Activated CD4-positive, alpha-beta T cell treated with anti-CD3 and anti-CD28 coated beads, Interleukin-2, amount 50 U/mL, for 24 hours (primary cell): ENCODE data around the gene SIRT3.

Source experiments
- DNase-seq, 2 donors: peaks; one replicate each; pipeline ENCODE4 v3.0.0-alpha.2; 2020; ENCODE audit warnings: low read depth in 1 of 2, low spot score in 1 of 2

The SIRT3 gene

GRCh38 chr11:217704-218103, 18.4 kb downstream of the SIRT3 start:
- DNase-seq, result no peak

- no peak for DNase-seq
Observed at GRCh38 chr11:216081-216974, 19.8 kb downstream of the SIRT3 start.

GRCh38 chr11:215581-216037, 20.5 kb downstream of the SIRT3 start:
- no peak for DNase-seq

GRCh38 chr11:214083-214482, 22.1 kb downstream of the SIRT3 start:
- DNase-seq, result no peak

GRCh38 chr11:213111-213510, 23.0 kb downstream of the SIRT3 start:
- no peak for DNase-seq

GRCh38 chr11:212150-213100, 23.7 kb downstream of the SIRT3 start:
- no peak for DNase-seq

GRCh38 chr11:211741-212140, 24.4 kb downstream of the SIRT3 start:
- DNase-seq, result no peak

- no peak for DNase-seq
Observed at GRCh38 chr11:211295-211694, 24.8 kb downstream of the SIRT3 start.

- DNase-seq, result no peak
Observed at GRCh38 chr11:210803-211180, 25.4 kb downstream of the SIRT3 start.

GRCh38 chr11:210122-210802, 25.9 kb downstream of the SIRT3 start:
- no peak for DNase-seq

- DNase-seq, result no peak
Observed at GRCh38 chr11:209275-210121, 26.6 kb downstream of the SIRT3 start.

- no peak for DNase-seq
Observed at GRCh38 chr11:208917-209260, 27.3 kb downstream of the SIRT3 start.

- DNase-seq, result peak; percentile 62 to 71
Observed at GRCh38 chr11:208181-208916, 27.8 kb downstream of the SIRT3 start.

GRCh38 chr11:207863-208180, 28.3 kb downstream of the SIRT3 start:
- no peak for DNase-seq

- peak; percentile 95 to 96 for DNase-seq
Observed at GRCh38 chr11:207208-207862, 28.8 kb downstream of the SIRT3 start, which contains the start of the genes BET1L and RIC8A. BET1L (minus strand) TSS chr11:207399; CDS start chr11:207321, 78 bp downstream. RIC8A (plus strand) TSS chr11:207708; CDS start chr11:208855, 1,147 bp downstream.

GRCh38 chr11:206526-207207, 29.5 kb downstream of the SIRT3 start:
- DNase-seq, result no peak

GRCh38 chr11:206002-206384, 30.1 kb downstream of the SIRT3 start:
- no peak for DNase-seq

GRCh38 chr11:205221-206001, 30.7 kb downstream of the SIRT3 start:
- DNase-seq, result no peak
